Measurements from ENCODE around the gene CPT2.

Gene CPT2

DNA sequence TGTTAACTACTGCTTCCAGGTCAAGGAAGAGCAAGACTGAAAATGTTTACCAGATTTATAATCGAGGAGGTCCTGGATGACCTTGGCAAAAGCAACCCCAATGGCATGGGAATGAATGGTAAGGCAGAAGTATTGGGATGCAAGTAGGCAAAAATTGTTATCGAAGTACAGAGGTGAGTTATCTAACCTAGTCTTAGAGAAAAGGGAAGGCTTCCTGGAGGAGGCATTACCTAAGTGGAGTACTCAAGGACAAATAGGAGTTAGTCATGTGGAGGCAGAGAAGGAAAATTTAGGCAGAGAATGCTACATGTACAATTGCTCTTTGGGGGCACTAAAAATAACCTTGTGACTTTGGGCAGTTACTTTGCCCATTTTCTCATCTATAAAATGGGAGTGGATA is 45.2 kb downstream of the CPT2 start:
- TF ChIP-seq TCF12 (IDR thresholded peaks at IDR 0.05; ENCODE audit: low read depth) (no peak), ZBTB7A (IDR thresholded peaks at IDR 0.05; ENCODE audit: low read depth) (no peak), CEBPB (IDR thresholded peaks at IDR 0.05) (no peak), NFIC (IDR thresholded peaks at IDR 0.05) (no peak), FOXM1 (IDR thresholded peaks at IDR 0.05; ENCODE audit: borderline replicate concordance, low read depth) (no peak), YY1 (IDR thresholded peaks at IDR 0.05; ENCODE audit: low read depth) (no peak), CREB1 (IDR thresholded peaks at IDR 0.05; ENCODE audit: low read depth) (no peak), TAF1 (IDR thresholded peaks at IDR 0.05; ENCODE audit: low read depth) (no peak), USF1 (IDR thresholded peaks at IDR 0.05) (no peak), TEAD4 (IDR thresholded peaks at IDR 0.05) (no peak), EP300 (IDR thresholded peaks at IDR 0.05; ENCODE audit: borderline replicate concordance) (no peak), EGR1 (IDR thresholded peaks at IDR 0.05) (no peak), MAX (IDR thresholded peaks at IDR 0.05) (no peak), RAD21 (IDR thresholded peaks at IDR 0.05; ENCODE audit: low read depth) (no peak)
- TF ChIP-seq, protein P1, sequence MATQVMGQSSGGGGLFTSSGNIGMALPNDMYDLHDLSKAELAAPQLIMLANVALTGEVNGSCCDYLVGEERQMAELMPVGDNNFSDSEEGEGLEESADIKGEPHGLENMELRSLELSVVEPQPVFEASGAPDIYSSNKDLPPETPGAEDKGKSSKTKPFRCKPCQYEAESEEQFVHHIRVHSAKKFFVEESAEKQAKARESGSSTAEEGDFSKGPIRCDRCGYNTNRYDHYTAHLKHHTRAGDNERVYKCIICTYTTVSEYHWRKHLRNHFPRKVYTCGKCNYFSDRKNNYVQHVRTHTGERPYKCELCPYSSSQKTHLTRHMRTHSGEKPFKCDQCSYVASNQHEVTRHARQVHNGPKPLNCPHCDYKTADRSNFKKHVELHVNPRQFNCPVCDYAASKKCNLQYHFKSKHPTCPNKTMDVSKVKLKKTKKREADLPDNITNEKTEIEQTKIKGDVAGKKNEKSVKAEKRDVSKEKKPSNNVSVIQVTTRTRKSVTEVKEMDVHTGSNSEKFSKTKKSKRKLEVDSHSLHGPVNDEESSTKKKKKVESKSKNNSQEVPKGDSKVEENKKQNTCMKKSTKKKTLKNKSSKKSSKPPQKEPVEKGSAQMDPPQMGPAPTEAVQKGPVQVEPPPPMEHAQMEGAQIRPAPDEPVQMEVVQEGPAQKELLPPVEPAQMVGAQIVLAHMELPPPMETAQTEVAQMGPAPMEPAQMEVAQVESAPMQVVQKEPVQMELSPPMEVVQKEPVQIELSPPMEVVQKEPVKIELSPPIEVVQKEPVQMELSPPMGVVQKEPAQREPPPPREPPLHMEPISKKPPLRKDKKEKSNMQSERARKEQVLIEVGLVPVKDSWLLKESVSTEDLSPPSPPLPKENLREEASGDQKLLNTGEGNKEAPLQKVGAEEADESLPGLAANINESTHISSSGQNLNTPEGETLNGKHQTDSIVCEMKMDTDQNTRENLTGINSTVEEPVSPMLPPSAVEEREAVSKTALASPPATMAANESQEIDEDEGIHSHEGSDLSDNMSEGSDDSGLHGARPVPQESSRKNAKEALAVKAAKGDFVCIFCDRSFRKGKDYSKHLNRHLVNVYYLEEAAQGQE (IDR thresholded peaks at IDR 0.05; ENCODE audit: low read depth): no peak

GRCh38 chr1:53242381-53242780 is 45.8 kb downstream of the CPT2 start:
- TF ChIP-seq CREB1 (IDR thresholded peaks at IDR 0.05; ENCODE audit: low read depth) (no peak), RAD21 (IDR thresholded peaks at IDR 0.05; ENCODE audit: low read depth) (no peak), MAX (IDR thresholded peaks at IDR 0.05) (no peak)

DNA sequence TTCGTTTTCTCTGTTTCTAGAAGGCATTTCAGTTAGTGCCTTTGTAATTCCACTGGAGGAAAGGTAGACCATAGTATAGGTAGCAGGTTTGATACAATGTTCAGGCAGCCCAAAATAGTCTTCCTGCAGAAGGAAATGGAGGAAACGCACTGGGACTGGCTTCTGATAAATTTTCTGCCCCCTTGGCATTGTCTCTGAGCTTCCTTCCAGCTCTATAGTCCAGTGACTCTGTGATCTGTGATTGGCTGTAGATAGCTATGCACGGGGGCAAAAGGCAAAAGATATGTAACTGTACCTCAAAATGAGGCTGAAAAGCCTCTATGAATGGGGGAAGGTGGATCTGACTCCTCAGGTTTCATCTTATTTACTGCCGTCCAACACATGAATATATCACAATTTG is 47.5 kb downstream of the CPT2 start:
- TF ChIP-seq TEAD4 (IDR thresholded peaks at IDR 0.05): no peak
- TF ChIP-seq MAX (IDR thresholded peaks at IDR 0.05): no peak
- TF ChIP-seq CREB1 (IDR thresholded peaks at IDR 0.05; ENCODE audit: low read depth): no peak
- TF ChIP-seq USF1 (IDR thresholded peaks at IDR 0.05): no peak
- no peak for TF ChIP-seq ZBTB7A (IDR thresholded peaks at IDR 0.05; ENCODE audit: low read depth)
- no peak for TF ChIP-seq CEBPB (IDR thresholded peaks at IDR 0.05)
- no peak for TF ChIP-seq YY1 (IDR thresholded peaks at IDR 0.05; ENCODE audit: low read depth)
- TF ChIP-seq, protein P1 (IDR thresholded peaks at IDR 0.05; ENCODE audit: low read depth): no peak
- no peak for TF ChIP-seq TAF1 (IDR thresholded peaks at IDR 0.05; ENCODE audit: low read depth)
- no peak for TF ChIP-seq FOXM1 (IDR thresholded peaks at IDR 0.05; ENCODE audit: borderline replicate concordance, low read depth)
- TF ChIP-seq EP300 (IDR thresholded peaks at IDR 0.05; ENCODE audit: borderline replicate concordance): no peak
- TF ChIP-seq NFIC (IDR thresholded peaks at IDR 0.05): no peak
- TF ChIP-seq EGR1 (IDR thresholded peaks at IDR 0.05): no peak
- TF ChIP-seq RAD21 (IDR thresholded peaks at IDR 0.05; ENCODE audit: low read depth): no peak
- no peak for TF ChIP-seq TCF12 (IDR thresholded peaks at IDR 0.05; ENCODE audit: low read depth)

DNA sequence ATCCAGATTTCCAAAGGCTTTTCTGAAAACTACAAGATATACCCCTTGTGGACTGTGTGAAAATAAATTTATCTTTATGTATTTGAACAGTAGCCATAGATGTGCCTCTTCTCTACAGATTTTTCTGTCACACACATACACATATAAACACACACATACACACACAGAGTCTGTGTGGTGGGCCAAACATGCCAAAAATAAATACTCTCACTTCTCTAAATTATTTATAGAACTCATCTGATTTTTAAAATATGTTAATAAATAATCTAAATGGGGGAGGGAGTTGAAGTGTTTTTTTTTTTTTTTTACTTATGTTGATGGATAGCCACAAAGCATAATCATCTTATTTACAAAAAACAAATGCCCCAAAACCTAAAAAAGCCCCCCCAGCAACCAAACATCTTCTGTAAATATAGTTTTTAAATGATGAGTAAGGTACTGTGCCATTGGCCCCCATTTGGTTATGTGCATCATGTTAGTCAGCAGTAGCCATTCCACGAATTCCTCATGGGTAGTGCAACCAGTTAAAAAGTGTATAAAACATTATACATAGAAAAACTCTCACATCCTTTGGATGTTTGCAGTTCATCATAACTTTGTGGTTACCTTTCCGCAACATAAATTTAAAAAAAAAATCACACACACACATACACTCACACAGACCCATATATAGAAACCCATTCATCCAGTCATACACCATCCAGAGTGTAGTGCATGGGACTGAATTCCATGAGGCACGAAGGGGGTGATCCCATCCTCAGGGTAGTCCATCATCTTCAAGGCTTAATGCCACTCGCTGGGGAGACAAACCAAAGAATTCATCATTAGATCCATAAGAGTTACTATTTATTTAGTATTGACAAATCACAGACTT is 49.9 kb downstream of the CPT2 start:
- TF ChIP-seq TCF12 (IDR thresholded peaks at IDR 0.05; ENCODE audit: low read depth) (no peak), MAX (IDR thresholded peaks at IDR 0.05) (no peak), USF1 (IDR thresholded peaks at IDR 0.05) (no peak), CREB1 (IDR thresholded peaks at IDR 0.05; ENCODE audit: low read depth) (no peak), CEBPB (IDR thresholded peaks at IDR 0.05) (no peak), TAF1 (IDR thresholded peaks at IDR 0.05; ENCODE audit: low read depth) (no peak), EGR1 (IDR thresholded peaks at IDR 0.05) (no peak)
- TF ChIP-seq, protein P1 (IDR thresholded peaks at IDR 0.05; ENCODE audit: low read depth): no peak
